PC-3 (cell line): ENCODE measurements around the gene PIK3R3.

Experiments used
- EZH2 ChIP-seq: fragments of 300-600 bp; sonication (generic); IDR thresholded peaks from one replicate; pipeline ENCODE4 v1.6.1; 2017; ENCODE audit warnings: antibody characterized with exemption, mild to moderate bottlenecking, low read length; ENCODE audit not compliant: unreplicated experiment
- TF ChIP-seq, protein P1 (sequence below): fragments of 300-600 bp; sonication (generic); conservative IDR thresholded peaks from 2 replicates; pipeline ENCODE4 v1.5.1; 2017; ENCODE audit warnings: antibody characterized with exemption, low read depth, mild to moderate bottlenecking, low read length

DNA sequence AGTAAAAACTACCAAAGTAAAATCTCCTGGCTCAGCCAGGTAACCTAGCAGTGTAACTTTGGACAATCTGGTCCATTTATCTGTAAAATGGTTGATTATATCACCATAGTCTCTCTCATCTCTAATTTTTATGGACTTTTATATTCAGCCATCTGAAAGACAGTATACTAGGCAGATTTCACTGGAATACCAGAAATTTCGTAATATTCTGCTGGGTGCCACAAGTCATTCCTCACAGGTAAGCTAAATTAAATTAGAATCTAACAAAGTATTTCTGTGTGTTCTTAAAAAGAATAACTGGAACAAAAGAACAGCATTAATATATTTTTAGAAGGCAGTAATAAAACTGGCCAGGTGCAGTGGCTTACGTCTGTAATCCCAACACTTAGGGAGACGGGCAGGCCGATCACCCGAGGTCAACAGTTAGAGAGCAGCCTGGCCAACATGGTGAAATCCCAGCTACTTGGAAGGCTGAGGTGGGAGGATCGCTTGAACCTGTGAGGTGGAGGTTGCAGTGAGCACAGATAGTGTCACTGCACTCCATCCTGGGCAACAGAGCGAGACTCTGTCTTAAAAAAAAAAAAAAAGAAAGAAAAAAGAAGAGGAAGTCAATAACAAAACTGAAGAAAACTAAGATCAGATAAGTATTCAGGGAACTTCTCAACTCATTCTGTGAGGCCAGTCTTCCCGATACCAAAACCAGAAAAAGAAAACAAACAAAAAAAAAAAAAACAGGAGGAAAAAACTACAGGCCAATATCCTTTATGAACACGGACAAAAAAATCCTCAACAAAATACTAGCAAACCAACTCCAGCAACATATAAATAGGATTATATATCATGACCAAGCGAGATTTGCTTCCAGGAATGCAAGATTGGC lies 35.9 kb downstream of the PIK3R3 start:
- TF ChIP-seq, protein P1, sequence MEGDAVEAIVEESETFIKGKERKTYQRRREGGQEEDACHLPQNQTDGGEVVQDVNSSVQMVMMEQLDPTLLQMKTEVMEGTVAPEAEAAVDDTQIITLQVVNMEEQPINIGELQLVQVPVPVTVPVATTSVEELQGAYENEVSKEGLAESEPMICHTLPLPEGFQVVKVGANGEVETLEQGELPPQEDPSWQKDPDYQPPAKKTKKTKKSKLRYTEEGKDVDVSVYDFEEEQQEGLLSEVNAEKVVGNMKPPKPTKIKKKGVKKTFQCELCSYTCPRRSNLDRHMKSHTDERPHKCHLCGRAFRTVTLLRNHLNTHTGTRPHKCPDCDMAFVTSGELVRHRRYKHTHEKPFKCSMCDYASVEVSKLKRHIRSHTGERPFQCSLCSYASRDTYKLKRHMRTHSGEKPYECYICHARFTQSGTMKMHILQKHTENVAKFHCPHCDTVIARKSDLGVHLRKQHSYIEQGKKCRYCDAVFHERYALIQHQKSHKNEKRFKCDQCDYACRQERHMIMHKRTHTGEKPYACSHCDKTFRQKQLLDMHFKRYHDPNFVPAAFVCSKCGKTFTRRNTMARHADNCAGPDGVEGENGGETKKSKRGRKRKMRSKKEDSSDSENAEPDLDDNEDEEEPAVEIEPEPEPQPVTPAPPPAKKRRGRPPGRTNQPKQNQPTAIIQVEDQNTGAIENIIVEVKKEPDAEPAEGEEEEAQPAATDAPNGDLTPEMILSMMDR = no peak
- TF ChIP-seq EZH2 = no peak
